ENCODE measurements around the gene NEUROD2.

DNA sequence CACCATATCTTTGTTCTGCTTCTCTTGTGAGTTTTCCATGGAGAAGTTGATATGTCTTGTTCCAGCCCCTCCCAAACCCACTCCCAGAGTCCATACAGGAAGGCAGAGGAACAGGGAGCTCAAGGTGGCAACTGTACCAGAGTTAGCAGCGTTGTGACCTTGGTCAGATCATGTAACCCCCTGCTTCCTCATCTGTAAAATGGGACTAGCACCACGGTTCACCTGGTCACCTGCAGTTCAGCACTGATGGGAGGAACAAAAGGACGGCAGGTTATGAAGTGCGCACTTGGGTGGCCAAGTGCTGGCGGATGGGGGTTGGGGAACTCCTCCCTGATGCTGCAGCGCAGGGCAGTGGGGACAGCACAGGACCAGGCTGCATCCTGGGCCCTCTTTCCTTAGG lies 7.7 kb upstream of the NEUROD2 start:
- TF ChIP-seq EZH2 (conservative IDR thresholded peaks at IDR 0.05; ENCODE audit: low read depth, low read length) = no peak
- no peak for TF ChIP-seq ZNF280B (CRISPR knock-in tag; IDR thresholded peaks at IDR 0.05; ENCODE audit: borderline replicate concordance)

All from HepG2 (cell line).